Gastrocnemius medialis (tissue), 4 donors: ENCODE results near the gene LBH. TPM values are rescaled to one million over a fixed set of nuclear protein-coding genes. Genes with fewer than 3 reads are reported as not detected.

Experiments
- ATAC-seq, 2 donors: fragments of 150-250 bp; one replicate each; pipeline ENCODE4 v1.9.1; 2016
- DNase-seq, 2 donors: peaks; one replicate each; pipeline ENCODE4 v3.0.0-alpha.2; 2019
- H3K27ac ChIP-seq, 4 donors: fragments of 200-600 bp; sonication (generic); 1 replicate in 1 of 4; 2 replicates in 3 of 4; pipeline ENCODE4 v1.5.1; 2016 to 2018; ENCODE audit warnings: mild to moderate bottlenecking in 2 of 4, moderate library complexity in 1 of 4
- H3K27me3 ChIP-seq, 3 donors: fragments of 200-600 bp; sonication (generic) in 2 of 3; 1 replicate in 1 of 3; 2 replicates in 2 of 3; pipeline versions ENCODE4 v1.5.1 to v1.6.0; 2016 to 2019; ENCODE audit warnings: mild to moderate bottlenecking in 1 of 3, moderate library complexity in 1 of 3
- H3K36me3 ChIP-seq, 2 donors: fragments of 200-600 bp; sonication (generic) in 1 of 2; one replicate each; pipeline ENCODE4 v1.5.1; 2017 to 2018
- H3K4me1 ChIP-seq, 2 donors: fragments of 200-600 bp; sonication (generic) in 1 of 2; one replicate each; pipeline ENCODE4 v1.5.1; 2016 to 2017; ENCODE audit warnings: mild to moderate bottlenecking in 2 of 2
- H3K4me3 ChIP-seq, 4 donors: fragments of 200-600 bp; sonication (generic) in 3 of 4; 1 replicate in 1 of 4; 2 replicates in 3 of 4; pipeline ENCODE4 v1.5.1; 2016 to 2019; ENCODE audit warnings: mild to moderate bottlenecking in 2 of 4
- H3K9me3 ChIP-seq, 3 donors: fragments of 200-600 bp; sonication (generic) in 2 of 3; 1 replicate in 1 of 3; 2 replicates in 2 of 3; pipeline ENCODE4 v1.5.1; 2016 to 2019
- CTCF ChIP-seq, 5 experiments: fragments of 450-650 bp in 3 of 5; fragments of 200-600 bp in 2 of 5; sonication (generic) in 2 of 5; IDR thresholded peaks in 4 of 5; conservative IDR thresholded peaks in 1 of 5; 1 replicate in 4 of 5; 2 replicates in 1 of 5; pipeline ENCODE4 v1.5.1; 2016 to 2019; ENCODE audit warnings: antibody characterized with exemption in 5 of 5, mild to moderate bottlenecking in 3 of 5, moderate library complexity in 3 of 5
- POLR2A ChIP-seq, 2 donors: fragments of 450-650 bp; IDR thresholded peaks; one replicate each; pipeline ENCODE4 v1.6.1; 2017; ENCODE audit warnings: antibody characterized with exemption in 2 of 2, mild to moderate bottlenecking in 2 of 2, moderate library complexity in 2 of 2
- in situ Hi-C, 4 donors: fragments of 200-750 bp; cut with MboI; loops; one replicate each; pipeline versions ENCODE4 v1.15.0 to v1.8.0; 2017; ENCODE audit warnings: low sequenced_read_pairs in 4 of 4
- intact Hi-C: fragments of 100-400 bp; cut with DNase I; formaldehyde crosslinking; loops from one replicate; pipeline ENCODE4 v1.15.1; 2023; ENCODE audit warnings: low total_unique reads
- total RNA-seq, 4 donors: library from RNA; depleted of rRNA; stranded (reverse); fragments of >200 nt; gene quantifications; one replicate each; pipeline versions ENCODE4 v1.1.0 to v1.2.3, GENCODE V29; 2016

LBH gene
- total RNA-seq, 4 donors from 2014 or later: 5.4 to 37.6 (median 12.5) TPM

GRCh38 chr2:30287190-30287840 lies 56.0 kb downstream of the LBH start:
- intact Hi-C loops: no loop called here
- ATAC-seq (no peak), DNase-seq (no peak)
- in situ Hi-C loops: no loop called here
- TF ChIP-seq POLR2A (IDR thresholded peaks at IDR 0.05): no peak
- TF ChIP-seq CTCF (IDR thresholded peaks at IDR 0.05 in 4 of 5, conservative IDR thresholded peaks at IDR 0.05 in 1 of 5): no peak
- Histone ChIP-seq H3K27me3 (no peaks in the 10 kb centered on the region), H3K36me3 (no peaks in the 10 kb centered on the region), H3K27ac (no peak overlapping the region), H3K4me1 (no peaks in the 10 kb centered on the region), H3K4me3 (no peak overlapping the region), H3K9me3 (no peaks in the 10 kb centered on the region)

GRCh38 chr2:30287857-30288513 lies 56.7 kb downstream of the LBH start:
- Histone ChIP-seq H3K36me3 (no peaks in the 10 kb centered on the region), H3K4me1 (no peaks in the 10 kb centered on the region), H3K27me3 (no peaks in the 10 kb centered on the region), H3K4me3 (no peak overlapping the region), H3K9me3 (no peaks in the 10 kb centered on the region), H3K27ac (no peak overlapping the region)
- no peak for DNase-seq
- in situ Hi-C loops (no loop called here), intact Hi-C loops (no loop called here)
- TF ChIP-seq POLR2A (IDR thresholded peaks at IDR 0.05): no peak
- no peak for TF ChIP-seq CTCF (IDR thresholded peaks at IDR 0.05 in 4 of 5, conservative IDR thresholded peaks at IDR 0.05 in 1 of 5)
- ATAC-seq: no peak

GRCh38 chr2:30288561-30288960 lies 57.2 kb downstream of the LBH start:
- Histone ChIP-seq H3K27ac (no peak overlapping the region), H3K27me3 (no peaks in the 10 kb centered on the region), H3K36me3 (no peaks in the 10 kb centered on the region), H3K4me3 (no peak overlapping the region), H3K9me3 (no peaks in the 10 kb centered on the region), H3K4me1 (no peaks in the 10 kb centered on the region)
- TF ChIP-seq POLR2A (IDR thresholded peaks at IDR 0.05): no peak
- no peak for TF ChIP-seq CTCF (IDR thresholded peaks at IDR 0.05 in 4 of 5, conservative IDR thresholded peaks at IDR 0.05 in 1 of 5)
- intact Hi-C loops (no loop called here), in situ Hi-C loops (no loop called here)
- ATAC-seq (no peak), DNase-seq (no peak)

- no peaks in the 10 kb centered on the region for H3K27me3 ChIP-seq
- in situ Hi-C loops: no loop called here
Measured at GRCh38 chr2:30293303-30293921, 62.1 kb downstream of the LBH start.

More at GRCh38 chr2:30293303-30293921, 62.1 kb downstream of the LBH start:
- TF ChIP-seq POLR2A (IDR thresholded peaks at IDR 0.05) (no peak), CTCF (IDR thresholded peaks at IDR 0.05 in 4 of 5, conservative IDR thresholded peaks at IDR 0.05 in 1 of 5) (no peak)
- DNase-seq (no peak), ATAC-seq (no peak)
- no peaks in the 10 kb centered on the region for H3K36me3 ChIP-seq
- no peaks in the 10 kb centered on the region for H3K9me3 ChIP-seq
- H3K4me3 ChIP-seq: no peak overlapping the region
- intact Hi-C loops: no loop called here
- H3K4me1 ChIP-seq: no peaks in the 10 kb centered on the region
- no peak overlapping the region for H3K27ac ChIP-seq
